ENCODE data around the gene MORN5. TPM values are rescaled to one million over a fixed set of nuclear protein-coding genes. Genes with fewer than 3 reads are reported as not detected.

Gene MORN5
- total and polyA plus RNA-seq, 9 of the 15 experiments (the other 6 are each of a cell fraction or from before 2014, with no cell fraction given): not detected

DNA sequence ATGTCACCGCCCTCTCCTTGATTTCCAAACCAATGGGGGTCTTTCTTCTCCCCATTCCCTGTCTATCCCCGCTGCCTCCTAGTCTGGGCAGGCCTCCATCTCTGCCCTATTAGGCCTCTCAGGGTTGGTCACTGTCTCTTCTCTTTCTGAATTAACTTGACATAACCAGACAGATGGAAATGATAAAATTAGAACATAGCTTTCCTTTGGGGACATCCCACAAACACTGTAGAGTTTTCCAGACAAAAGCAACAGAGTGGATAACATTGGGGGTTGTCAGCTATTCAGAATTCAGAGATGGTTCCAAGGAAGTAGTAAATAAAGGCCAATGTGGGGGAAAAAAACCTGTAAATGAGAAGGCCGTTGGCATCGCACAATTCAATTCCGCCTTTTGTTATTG lies 44.3 kb downstream of the MORN5 start (continued):
- TF ChIP-seq, protein P1, sequence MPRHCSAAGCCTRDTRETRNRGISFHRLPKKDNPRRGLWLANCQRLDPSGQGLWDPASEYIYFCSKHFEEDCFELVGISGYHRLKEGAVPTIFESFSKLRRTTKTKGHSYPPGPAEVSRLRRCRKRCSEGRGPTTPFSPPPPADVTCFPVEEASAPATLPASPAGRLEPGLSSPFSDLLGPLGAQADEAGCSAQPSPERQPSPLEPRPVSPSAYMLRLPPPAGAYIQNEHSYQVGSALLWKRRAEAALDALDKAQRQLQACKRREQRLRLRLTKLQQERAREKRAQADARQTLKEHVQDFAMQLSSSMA (CRISPR knock-in tag; IDR thresholded peaks at IDR 0.05): no peak

DNA sequence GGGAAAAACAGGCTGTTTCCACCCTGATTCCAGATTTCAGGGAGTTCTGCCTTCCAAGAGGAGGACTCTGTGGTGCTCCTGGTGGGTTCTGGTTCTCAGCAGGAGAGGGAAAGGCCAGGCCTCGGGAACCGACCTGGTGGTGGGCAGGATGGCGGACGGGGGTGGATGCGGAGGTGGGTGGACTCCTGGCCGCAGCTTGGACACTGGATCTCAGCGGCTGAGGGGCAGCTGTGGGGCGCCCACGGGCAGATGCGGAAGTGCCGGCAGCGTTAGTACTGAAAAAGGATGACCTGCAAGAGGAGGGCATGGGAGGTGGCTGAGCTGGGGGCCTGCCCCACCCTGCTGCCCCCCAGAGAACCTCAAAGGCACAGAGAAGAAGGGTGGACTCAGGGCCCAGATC lies 44.8 kb downstream of the MORN5 start:
- H3K4me2 ChIP-seq (ENCODE audit: insufficient read depth, low read length): no peak overlapping the region
- H3K4me1 ChIP-seq (replicated peaks in 1 of 2; ENCODE audit: control insufficient read depth in 2 of 2, insufficient read depth in 2 of 2, low read length in 2 of 2): peaks cover 0 to 3% of the 10 kb centered on the region in 2 experiments; a peak in 1 of 5 replicates
- H2AFZ ChIP-seq (ENCODE audit: low read depth, low read length): no peak overlapping the region
- H3K27ac ChIP-seq (ENCODE audit: extremely low read depth, low read depth, low read length): no peak overlapping the region
- 97% methylated on average over 6 of the region's 12 CpGs for WGBS (ENCODE audit: insufficient coverage, low coverage, missing lambda C conversion rate)
- DNase-seq (ENCODE audit: extremely low read depth in 1 of 4, low spot score in 3 of 4): no peak
- H3K79me2 ChIP-seq (ENCODE audit: control insufficient read depth, insufficient read depth, low read length): no peaks in the 10 kb centered on the region
- intact Hi-C loops (cut with micrococcal nuclease): no loop called here
- FAIRE-seq: no peak
- H3K9me3 ChIP-seq (replicated peaks; ENCODE audit: control insufficient read depth, insufficient read depth, low read depth, low read length): no peaks in the 10 kb centered on the region
- ChIA-PET POLR2A (no interaction called here), CTCF (ENCODE audit: low intra/inter-chr PET ratio) (no interaction called here)
- no peaks in the 10 kb centered on the region for H3K9me1 ChIP-seq (ENCODE audit: control insufficient read depth, insufficient read depth, low read length)
- ATAC-seq: no peak
- H4K20me1 ChIP-seq (replicated peaks; ENCODE audit: control insufficient read depth, insufficient read depth, low read length): 0 out of 2 replicates have a peak, but pooled peaks cover 4% of the 10 kb centered on the region
- peaks cover 43% of the 10 kb centered on the region; the same call in 2 of the 3 replicates for H3K36me3 ChIP-seq (ENCODE audit: control insufficient read depth, insufficient read depth, low read length)
- in situ Hi-C loops (cut with MboI): no loop called here
- H3K9ac ChIP-seq (ENCODE audit: insufficient read depth in 1 of 2, low read depth in 2 of 2, low read length in 2 of 2): no peak overlapping the region
- no TSS peak for BruUV-seq (replicated peaks)
- H3K27me3 ChIP-seq (ENCODE audit: control insufficient read depth in 2 of 2, insufficient read depth in 2 of 2, low read length in 2 of 2): no peaks in the 10 kb centered on the region
- no peak overlapping the region for H3K4me3 ChIP-seq
- TF ChIP-seq NFRKB (IDR thresholded peaks at IDR 0.05; ENCODE audit: low read depth) (no peak), SRF (CRISPR knock-in tag; IDR thresholded peaks at IDR 0.05) (no peak), ILF3 (IDR thresholded peaks at IDR 0.05; ENCODE audit: borderline replicate concordance) (no peak), ZNF76 (CRISPR knock-in tag; IDR thresholded peaks at IDR 0.05; ENCODE audit: borderline replicate concordance) (no peak), GTF2F1 (IDR thresholded peaks at IDR 0.05; ENCODE audit: low read depth, low read length) (no peak), LCOR (CRISPR knock-in tag; IDR thresholded peaks at IDR 0.05) (no peak)
- TF ChIP-seq, protein P2, sequence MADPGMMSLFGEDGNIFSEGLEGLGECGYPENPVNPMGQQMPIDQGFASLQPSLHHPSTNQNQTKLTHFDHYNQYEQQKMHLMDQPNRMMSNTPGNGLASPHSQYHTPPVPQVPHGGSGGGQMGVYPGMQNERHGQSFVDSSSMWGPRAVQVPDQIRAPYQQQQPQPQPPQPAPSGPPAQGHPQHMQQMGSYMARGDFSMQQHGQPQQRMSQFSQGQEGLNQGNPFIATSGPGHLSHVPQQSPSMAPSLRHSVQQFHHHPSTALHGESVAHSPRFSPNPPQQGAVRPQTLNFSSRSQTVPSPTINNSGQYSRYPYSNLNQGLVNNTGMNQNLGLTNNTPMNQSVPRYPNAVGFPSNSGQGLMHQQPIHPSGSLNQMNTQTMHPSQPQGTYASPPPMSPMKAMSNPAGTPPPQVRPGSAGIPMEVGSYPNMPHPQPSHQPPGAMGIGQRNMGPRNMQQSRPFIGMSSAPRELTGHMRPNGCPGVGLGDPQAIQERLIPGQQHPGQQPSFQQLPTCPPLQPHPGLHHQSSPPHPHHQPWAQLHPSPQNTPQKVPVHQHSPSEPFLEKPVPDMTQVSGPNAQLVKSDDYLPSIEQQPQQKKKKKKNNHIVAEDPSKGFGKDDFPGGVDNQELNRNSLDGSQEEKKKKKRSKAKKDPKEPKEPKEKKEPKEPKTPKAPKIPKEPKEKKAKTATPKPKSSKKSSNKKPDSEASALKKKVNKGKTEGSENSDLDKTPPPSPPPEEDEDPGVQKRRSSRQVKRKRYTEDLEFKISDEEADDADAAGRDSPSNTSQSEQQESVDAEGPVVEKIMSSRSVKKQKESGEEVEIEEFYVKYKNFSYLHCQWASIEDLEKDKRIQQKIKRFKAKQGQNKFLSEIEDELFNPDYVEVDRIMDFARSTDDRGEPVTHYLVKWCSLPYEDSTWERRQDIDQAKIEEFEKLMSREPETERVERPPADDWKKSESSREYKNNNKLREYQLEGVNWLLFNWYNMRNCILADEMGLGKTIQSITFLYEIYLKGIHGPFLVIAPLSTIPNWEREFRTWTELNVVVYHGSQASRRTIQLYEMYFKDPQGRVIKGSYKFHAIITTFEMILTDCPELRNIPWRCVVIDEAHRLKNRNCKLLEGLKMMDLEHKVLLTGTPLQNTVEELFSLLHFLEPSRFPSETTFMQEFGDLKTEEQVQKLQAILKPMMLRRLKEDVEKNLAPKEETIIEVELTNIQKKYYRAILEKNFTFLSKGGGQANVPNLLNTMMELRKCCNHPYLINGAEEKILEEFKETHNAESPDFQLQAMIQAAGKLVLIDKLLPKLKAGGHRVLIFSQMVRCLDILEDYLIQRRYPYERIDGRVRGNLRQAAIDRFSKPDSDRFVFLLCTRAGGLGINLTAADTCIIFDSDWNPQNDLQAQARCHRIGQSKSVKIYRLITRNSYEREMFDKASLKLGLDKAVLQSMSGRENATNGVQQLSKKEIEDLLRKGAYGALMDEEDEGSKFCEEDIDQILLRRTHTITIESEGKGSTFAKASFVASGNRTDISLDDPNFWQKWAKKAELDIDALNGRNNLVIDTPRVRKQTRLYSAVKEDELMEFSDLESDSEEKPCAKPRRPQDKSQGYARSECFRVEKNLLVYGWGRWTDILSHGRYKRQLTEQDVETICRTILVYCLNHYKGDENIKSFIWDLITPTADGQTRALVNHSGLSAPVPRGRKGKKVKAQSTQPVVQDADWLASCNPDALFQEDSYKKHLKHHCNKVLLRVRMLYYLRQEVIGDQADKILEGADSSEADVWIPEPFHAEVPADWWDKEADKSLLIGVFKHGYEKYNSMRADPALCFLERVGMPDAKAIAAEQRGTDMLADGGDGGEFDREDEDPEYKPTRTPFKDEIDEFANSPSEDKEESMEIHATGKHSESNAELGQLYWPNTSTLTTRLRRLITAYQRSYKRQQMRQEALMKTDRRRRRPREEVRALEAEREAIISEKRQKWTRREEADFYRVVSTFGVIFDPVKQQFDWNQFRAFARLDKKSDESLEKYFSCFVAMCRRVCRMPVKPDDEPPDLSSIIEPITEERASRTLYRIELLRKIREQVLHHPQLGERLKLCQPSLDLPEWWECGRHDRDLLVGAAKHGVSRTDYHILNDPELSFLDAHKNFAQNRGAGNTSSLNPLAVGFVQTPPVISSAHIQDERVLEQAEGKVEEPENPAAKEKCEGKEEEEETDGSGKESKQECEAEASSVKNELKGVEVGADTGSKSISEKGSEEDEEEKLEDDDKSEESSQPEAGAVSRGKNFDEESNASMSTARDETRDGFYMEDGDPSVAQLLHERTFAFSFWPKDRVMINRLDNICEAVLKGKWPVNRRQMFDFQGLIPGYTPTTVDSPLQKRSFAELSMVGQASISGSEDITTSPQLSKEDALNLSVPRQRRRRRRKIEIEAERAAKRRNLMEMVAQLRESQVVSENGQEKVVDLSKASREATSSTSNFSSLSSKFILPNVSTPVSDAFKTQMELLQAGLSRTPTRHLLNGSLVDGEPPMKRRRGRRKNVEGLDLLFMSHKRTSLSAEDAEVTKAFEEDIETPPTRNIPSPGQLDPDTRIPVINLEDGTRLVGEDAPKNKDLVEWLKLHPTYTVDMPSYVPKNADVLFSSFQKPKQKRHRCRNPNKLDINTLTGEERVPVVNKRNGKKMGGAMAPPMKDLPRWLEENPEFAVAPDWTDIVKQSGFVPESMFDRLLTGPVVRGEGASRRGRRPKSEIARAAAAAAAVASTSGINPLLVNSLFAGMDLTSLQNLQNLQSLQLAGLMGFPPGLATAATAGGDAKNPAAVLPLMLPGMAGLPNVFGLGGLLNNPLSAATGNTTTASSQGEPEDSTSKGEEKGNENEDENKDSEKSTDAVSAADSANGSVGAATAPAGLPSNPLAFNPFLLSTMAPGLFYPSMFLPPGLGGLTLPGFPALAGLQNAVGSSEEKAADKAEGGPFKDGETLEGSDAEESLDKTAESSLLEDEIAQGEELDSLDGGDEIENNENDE (IDR thresholded peaks at IDR 0.05; ENCODE audit: low read depth, low read length): no peak
- TF ChIP-seq, protein P3, sequence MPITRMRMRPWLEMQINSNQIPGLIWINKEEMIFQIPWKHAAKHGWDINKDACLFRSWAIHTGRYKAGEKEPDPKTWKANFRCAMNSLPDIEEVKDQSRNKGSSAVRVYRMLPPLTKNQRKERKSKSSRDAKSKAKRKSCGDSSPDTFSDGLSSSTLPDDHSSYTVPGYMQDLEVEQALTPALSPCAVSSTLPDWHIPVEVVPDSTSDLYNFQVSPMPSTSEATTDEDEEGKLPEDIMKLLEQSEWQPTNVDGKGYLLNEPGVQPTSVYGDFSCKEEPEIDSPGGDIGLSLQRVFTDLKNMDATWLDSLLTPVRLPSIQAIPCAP (CRISPR knock-in tag; IDR thresholded peaks at IDR 0.05; ENCODE audit: borderline replicate concordance): no peak

Data from K562 (cell line).